ENCODE data around the gene GPANK1.
"Not testable (repeated sequence)": the region's sequence is repeated elsewhere in the genome, so short reads cannot be mapped to it uniquely, and the experiment has no call there.

GPANK1 gene

GRCh38 chr6:31664790-31665500 lies at the start of gene GPANK1:
TSS of gene GPANK1 (minus strand) at chr6:31664997. CDS start at chr6:31664478, 519 bp downstream.
- peak; percentile 93 for DNase-seq (ENCODE audit: low read depth, low spot score)

GRCh38 chr6:31713991-31714684 lies 49.3 kb upstream of the GPANK1 start:
- no peak for DNase-seq (ENCODE audit: low read depth, low spot score)

- no peak for DNase-seq (ENCODE audit: low read depth, low spot score)
These were observed 48.7 kb upstream of the GPANK1 start for GRCh38 chr6:31713465-31713864.

GRCh38 chr6:31712296-31712695 lies 47.5 kb upstream of the GPANK1 start:
- DNase-seq (ENCODE audit: low read depth, low spot score): no peak

GRCh38 chr6:31711233-31711632 lies 46.4 kb upstream of the GPANK1 start:
- DNase-seq (ENCODE audit: low read depth, low spot score): no peak

GRCh38 chr6:31710523-31711219 lies 45.9 kb upstream of the GPANK1 start:
- no peak for DNase-seq (ENCODE audit: low read depth, low spot score)

GRCh38 chr6:31709157-31709556 lies 44.4 kb upstream of the GPANK1 start:
- not testable (repeated sequence) for DNase-seq (ENCODE audit: low read depth, low spot score)

GRCh38 chr6:31708224-31708623 lies 43.4 kb upstream of the GPANK1 start:
- DNase-seq (ENCODE audit: low read depth, low spot score): no peak

GRCh38 chr6:31707701-31708100 lies 42.9 kb upstream of the GPANK1 start:
- no peak for DNase-seq (ENCODE audit: low read depth, low spot score)

GRCh38 chr6:31706599-31706998 lies 41.8 kb upstream of the GPANK1 start, which contains the start of gene LY6G6F:
TSS of gene LY6G6F (plus strand) at chr6:31706866. CDS start at chr6:31706907, 41 bp downstream.
- no peak for DNase-seq (ENCODE audit: low read depth, low spot score)

- no peak for DNase-seq (ENCODE audit: low read depth, low spot score)
These were observed 41.1 kb upstream of the GPANK1 start for GRCh38 chr6:31705931-31706330.

- peak; percentile 99 for DNase-seq (ENCODE audit: low read depth, low spot score)
These were observed 38.3 kb upstream of the GPANK1 start, which contains the start of gene ABHD16A for GRCh38 chr6:31702819-31703716. TSS of gene ABHD16A (minus strand) at chr6:31703324. CDS start at chr6:31703281, 43 bp downstream.

- no peak for DNase-seq (ENCODE audit: low read depth, low spot score)
These were observed 37.6 kb upstream of the GPANK1 start for GRCh38 chr6:31702405-31702818.

- DNase-seq (ENCODE audit: low read depth, low spot score): peak; percentile 41
These were observed 37.0 kb upstream of the GPANK1 start for GRCh38 chr6:31701666-31702404.

GRCh38 chr6:31700740-31701401 lies 36.1 kb upstream of the GPANK1 start:
- DNase-seq (ENCODE audit: low read depth, low spot score): no peak

- no peak for DNase-seq (ENCODE audit: low read depth, low spot score)
These were observed 32.8 kb upstream of the GPANK1 start for GRCh38 chr6:31697555-31697954.

GRCh38 chr6:31693535-31693934 lies 28.7 kb upstream of the GPANK1 start:
- no peak for DNase-seq (ENCODE audit: low read depth, low spot score)

GRCh38 chr6:31692886-31693285 lies 28.1 kb upstream of the GPANK1 start:
- no peak for DNase-seq (ENCODE audit: low read depth, low spot score)

- no peak for DNase-seq (ENCODE audit: low read depth, low spot score)
These were observed 27.6 kb upstream of the GPANK1 start for GRCh38 chr6:31692353-31692752.

- no peak for DNase-seq (ENCODE audit: low read depth, low spot score)
These were observed 26.8 kb upstream of the GPANK1 start for GRCh38 chr6:31691564-31692108.
